HG02852 (cell line): ENCODE measurements around the gene PREX1.

Experiments
- ATAC-seq: cut with Tn5 transposase; IDR thresholded peaks from one replicate; pipeline ENCODE4 v1.9.1; 2021; ENCODE audit warnings: mild to moderate bottlenecking, moderate library complexity; ENCODE audit not compliant: unreplicated experiment

PREX1 gene

GRCh38 chr20:48706116-48706656 is 121.6 kb downstream of the PREX1 start:
- no peak for ATAC-seq

DNA sequence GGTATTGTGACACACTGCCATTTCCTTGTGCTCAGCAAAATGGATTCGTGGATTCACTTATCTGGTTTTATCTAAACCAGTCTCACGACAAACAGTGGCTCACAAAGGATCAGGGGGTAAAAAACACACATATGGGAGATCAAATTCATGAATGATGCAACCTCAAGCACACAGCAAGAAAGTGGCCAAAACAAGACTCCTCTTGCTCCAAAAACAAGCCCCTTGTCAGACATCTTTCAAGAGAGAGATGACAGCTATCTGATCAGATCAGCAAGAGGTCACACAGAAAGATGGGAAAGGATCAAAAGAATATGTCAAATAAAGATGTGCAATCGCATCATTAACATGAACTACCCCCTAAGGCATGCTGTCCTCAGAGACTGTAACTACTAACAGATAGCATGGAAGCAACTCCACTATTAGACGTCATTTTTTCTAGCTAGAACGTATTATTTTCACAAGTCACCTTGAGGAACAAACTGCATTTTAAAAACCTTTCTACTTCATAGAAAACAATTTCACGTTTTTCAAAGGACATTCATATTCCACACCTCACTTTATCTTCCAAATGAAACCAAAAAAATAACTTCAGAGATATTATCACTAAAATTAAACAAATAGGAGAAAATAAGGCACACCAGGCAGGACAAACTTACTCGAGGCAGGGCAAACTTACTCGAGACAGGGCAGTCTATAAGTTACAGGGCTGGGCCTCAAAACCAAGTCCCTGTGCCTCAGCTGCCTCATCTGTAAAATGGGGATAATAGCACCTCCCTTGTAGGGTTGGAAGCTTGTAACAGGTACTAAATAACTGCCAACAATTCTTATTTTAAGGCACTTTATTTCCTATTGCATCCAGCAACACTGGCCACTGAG is 122.3 kb downstream of the PREX1 start:
- no peak for ATAC-seq

- no peak for ATAC-seq
Measured at GRCh38 chr20:48704761-48705160, 123.0 kb downstream of the PREX1 start.

DNA sequence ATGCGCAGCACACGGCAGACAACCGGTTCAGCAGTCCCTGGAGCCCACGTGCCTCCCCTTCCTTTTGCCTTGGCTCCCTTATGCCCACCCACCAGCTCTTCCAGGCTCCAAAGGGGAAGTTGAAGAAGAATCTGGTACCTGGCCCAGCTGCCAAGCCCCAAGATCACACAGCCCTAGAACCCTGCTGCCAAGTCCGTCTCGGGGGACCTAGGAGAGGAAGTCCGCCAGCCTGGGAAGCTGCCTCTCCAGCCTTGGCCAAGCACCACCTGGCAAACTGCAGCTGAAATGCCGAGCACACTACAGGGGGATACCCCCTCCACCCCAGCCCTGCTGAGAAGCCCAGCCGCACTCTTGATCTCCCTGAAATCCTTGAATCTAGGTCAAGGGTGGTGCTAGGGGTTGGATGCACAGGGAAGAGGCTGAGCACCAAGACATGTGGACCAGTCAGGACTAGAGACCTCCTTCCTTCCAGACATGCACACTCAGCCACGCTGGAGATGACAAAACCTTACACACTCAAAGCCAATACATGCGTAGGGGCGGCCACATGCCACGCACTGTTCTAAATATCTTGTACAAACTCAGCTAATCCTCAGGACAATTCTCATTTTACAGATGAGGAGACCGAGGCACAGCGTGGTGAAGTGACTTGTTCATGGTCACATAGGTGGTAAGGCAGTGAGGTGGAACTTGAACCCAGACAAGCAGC is 124.1 kb downstream of the PREX1 start:
- ATAC-seq: no peak

- no peak for ATAC-seq
Measured at GRCh38 chr20:48703107-48703506, 124.7 kb downstream of the PREX1 start.

DNA sequence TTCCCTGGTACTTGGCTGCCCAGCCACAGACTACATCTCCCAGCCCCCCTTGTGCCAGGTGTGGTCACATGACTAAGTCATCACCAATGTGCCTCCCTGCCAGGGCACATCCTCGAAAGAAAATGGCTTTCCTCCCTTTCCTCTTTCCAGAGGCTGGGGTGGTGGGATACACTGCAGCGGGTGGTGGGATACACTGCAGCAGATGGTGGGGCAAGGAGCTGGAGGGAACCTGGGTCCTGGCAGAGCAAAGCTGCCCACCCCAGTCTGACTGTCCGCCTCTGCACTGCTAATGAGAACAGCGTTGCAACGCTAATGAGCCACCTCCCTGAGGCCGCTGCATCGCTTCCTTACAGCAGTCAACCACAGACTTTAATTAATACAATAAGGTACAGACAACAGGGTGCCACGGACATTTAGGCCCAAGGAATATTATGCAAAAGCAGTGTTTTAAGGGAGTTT is 125.3 kb downstream of the PREX1 start:
- no peak for ATAC-seq

DNA sequence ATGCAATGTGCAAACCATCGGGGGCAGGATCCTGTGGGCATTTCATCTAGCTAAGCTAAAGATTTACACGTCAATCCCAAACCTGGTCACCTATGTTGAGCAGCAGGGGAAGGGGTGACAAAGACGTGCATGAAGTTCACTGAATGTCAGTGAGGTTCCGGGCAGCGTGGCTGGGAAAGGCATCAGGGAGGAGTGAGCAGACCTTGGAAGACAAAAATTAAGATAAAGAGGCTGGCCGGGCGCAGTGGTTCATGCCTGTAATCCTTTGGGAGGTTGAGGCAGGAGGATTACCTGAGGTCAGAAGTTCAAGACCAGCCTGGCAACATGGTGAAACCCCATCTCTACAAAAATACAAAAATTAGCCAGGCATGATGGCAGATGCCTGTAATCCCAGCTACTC is 126.1 kb downstream of the PREX1 start:
- ATAC-seq: no peak

GRCh38 chr20:48698507-48699267 is 129.1 kb downstream of the PREX1 start:
- no peak for ATAC-seq

DNA sequence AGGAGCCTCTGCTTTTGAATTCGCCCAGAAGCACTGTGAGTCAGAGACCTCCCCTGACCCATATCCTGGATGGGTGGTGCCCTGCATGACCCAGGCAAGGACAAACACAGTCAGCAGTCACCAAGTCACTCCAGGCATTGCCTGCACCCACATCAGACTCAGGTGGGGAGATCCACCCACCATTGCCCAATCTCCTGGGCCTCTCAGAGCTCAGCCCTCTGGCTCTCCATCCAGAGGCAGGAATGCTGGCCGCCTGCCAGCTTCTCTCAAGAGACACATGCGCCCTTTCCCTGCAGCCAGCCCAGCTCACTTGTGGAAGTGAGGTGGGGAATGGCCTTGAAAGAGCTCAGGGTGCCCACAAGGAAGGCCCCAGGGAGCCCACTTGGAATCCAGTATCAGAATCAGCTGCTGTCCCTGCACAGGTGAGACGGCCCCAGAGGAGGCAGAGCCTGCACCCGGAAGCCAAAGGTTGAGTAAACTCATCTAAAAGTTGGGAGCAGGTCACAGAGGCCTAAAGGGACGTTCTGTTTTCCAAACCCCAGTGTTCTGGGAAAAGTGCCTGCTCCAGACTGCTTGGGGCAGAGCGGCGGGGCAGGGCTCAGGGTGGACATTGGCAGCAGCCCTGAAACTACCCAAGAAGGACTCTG is 129.8 kb downstream of the PREX1 start:
- ATAC-seq: no peak

DNA sequence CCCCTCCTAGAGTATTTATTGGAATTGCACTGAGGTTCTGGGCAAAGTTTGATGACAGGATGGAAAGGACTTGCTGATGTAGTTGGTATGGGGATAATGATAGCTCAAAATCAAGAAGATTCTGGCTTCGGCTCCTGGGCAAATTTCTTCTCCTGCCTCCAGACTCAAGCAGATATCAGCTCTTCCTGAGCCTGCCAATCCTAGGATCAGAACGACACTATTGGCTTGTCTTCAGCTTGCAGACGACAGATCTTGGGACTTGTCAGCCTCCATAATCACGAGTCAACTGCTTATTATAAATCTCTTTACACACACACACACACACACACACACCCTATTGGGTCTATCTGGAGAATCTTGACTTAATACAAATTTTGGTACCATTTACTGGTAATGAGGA is 131.1 kb downstream of the PREX1 start:
- ATAC-seq: no peak

DNA sequence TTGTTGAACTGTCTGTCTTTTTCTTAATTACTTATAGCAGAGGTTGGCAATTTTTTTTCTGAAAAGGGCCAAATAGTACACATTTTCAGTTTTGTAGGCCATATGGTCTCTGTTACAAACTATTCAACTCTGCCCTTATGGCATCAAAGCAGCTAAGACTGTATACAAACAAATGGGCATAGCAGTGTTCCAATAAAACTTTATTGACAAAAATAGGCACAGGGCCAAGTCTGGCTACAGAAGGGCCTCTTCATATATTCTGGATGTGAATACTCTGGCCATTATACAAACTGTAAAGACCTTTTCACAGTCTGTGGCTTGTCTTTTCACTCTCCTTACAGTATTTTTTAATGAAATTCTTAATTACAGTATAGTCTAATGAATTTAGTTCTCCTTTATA is 132.1 kb downstream of the PREX1 start:
- ATAC-seq: no peak

- ATAC-seq: no peak
Measured at GRCh38 chr20:48695255-48695654, 132.5 kb downstream of the PREX1 start.

GRCh38 chr20:48694381-48694865 is 133.4 kb downstream of the PREX1 start:
- no peak for ATAC-seq

GRCh38 chr20:48691523-48691922 is 136.3 kb downstream of the PREX1 start:
- ATAC-seq: no peak

GRCh38 chr20:48690888-48691287 is 136.9 kb downstream of the PREX1 start:
- ATAC-seq: no peak

- no peak for ATAC-seq
Measured at GRCh38 chr20:48689874-48690571, 137.8 kb downstream of the PREX1 start.

- no peak for ATAC-seq
Measured at GRCh38 chr20:48689388-48689787, 138.4 kb downstream of the PREX1 start.

- ATAC-seq: no peak
Measured at GRCh38 chr20:48688579-48688978, 139.2 kb downstream of the PREX1 start.

DNA sequence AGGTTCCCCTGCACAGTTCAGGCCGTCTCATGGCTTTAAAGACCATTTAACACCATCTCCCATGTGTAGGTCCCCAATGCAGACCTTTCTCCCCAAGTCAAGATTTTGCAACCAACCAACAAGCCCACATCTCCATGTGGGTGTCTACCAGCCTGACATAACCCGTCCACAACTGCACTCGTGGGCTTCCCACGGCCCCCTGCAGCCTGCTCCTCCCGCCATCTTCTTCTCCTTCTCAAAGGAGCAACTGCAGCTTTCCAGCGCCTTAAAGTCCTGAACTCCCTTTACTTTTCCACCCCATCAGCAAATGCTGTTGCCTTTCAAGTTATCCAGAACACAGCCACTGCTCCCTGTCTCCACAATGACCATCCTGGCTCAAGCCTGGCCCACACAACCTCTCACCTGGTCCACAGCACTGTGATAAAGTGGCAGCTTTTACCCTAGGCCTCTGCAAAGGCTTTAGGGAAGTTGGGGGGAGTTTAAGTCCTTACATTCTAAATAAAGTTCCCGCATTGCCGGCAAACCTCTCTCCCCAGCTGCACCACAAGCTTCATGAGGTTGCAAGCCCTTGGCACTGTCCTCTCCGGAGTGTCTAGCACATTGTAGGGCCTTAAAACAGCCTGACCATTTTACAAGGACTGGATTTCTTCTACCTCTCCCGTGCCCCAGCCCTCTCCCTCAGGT is 140.5 kb downstream of the PREX1 start:
- ATAC-seq: no peak
